Mucosa of descending colon (tissue), 3 donors: ENCODE results near the gene MDN1. TPM values are rescaled to one million over a fixed set of nuclear protein-coding genes. Genes with fewer than 3 reads are reported as not detected.
A peak's percentile ranks its signal among the peaks of the same experiment; 100 is the strongest.
"Not testable (repeated sequence)": the region's sequence is repeated elsewhere in the genome, so short reads cannot be mapped to it uniquely, and the experiment has no call there.

Source experiments
- ATAC-seq: fragments of 200-7000 bp; cut with Tn5 transposase; one replicate; pipeline ENCODE4 v1.9.1; 2020; ENCODE audit warnings: mild to moderate bottlenecking, moderate library complexity
- DNase-seq, 3 donors: peaks; one replicate each; pipeline ENCODE4 v3.0.0-alpha.2; 2020
- H3K36me3 ChIP-seq: fragments of 200-600 bp; one replicate; pipeline ENCODE4 v1.8.0; 2021; ENCODE audit warnings: low read depth, mild to moderate bottlenecking
- H3K4me1 ChIP-seq: fragments of 200-600 bp; one replicate; pipeline ENCODE4 v1.8.0; 2021; ENCODE audit warnings: low read depth, mild to moderate bottlenecking
- H3K4me3 ChIP-seq: fragments of 200-600 bp; one replicate; pipeline ENCODE4 v1.8.0; 2021; ENCODE audit warnings: mild to moderate bottlenecking
- H3K9me3 ChIP-seq: fragments of 200-600 bp; one replicate; pipeline ENCODE4 v1.8.0; 2021; ENCODE audit warnings: mild to moderate bottlenecking
- intact Hi-C, 2 donors: fragments of 100-400 bp; cut with DNase I in 1 of 2; cut with micrococcal nuclease in 1 of 2; formaldehyde crosslinking; loops; one replicate each; pipeline versions ENCODE4 v1.11.0 to v1.11.1; 2022; cut with DNase I, micrococcal nuclease
- total RNA-seq, 3 donors: library from RNA; stranded (reverse); fragmentation: NEBNext Ultra II Directional in 2 of 3; extraction: Animal tissue kit (Norgen Biotek cat#: 25700) in 2 of 3; gene quantifications; one replicate each; pipeline versions ENCODE4 v1.2.1 to v1.2.4, GENCODE V29; 2021 to 2023
- TF ChIP-seq, protein P1 (sequence below): fragments of 200-600 bp; IDR thresholded peaks from one replicate; pipeline ENCODE4 v1.8.0; 2022; ENCODE audit warnings: antibody characterized with exemption, mild to moderate bottlenecking
- donor health status: DM: no; HTN: no; CAD: no; lungs with moderate emphysema.
- donor health status: DM: no; HTN: no; CAD: no.
- donor health status: DM: no; HTN: yes; CAD: no.

MDN1 gene
- total RNA-seq, 3 donors from 2014 or later = 23.6 to 37.8 (median 32.5) TPM

DNA sequence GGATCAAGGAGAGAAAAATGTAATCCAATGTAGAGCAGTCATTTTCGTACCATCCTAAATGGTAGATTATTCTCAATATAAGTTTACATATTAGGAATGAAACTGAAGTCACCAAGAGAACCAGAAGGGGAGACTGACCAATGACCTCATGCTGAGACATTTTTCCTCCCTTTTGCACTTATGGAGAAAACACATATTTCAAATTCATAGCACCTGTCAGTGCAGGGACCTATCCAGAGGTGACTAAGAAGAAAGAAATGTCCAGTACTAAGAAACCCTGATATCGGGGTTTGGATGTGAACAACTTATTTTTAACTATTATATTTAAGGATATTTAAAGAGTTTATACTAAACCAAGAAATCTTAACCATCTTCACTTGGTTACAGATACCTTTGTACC lies 164.5 kb downstream of the MDN1 start:
- no peaks in the 10 kb centered on the region for H3K36me3 ChIP-seq
- DNase-seq (no peak), ATAC-seq (no peak)
- no peaks in the 10 kb centered on the region for H3K4me1 ChIP-seq
- no peak overlapping the region for H3K4me3 ChIP-seq
- intact Hi-C loops = no loop called here
- H3K9me3 ChIP-seq = no peaks in the 10 kb centered on the region
- TF ChIP-seq, protein P1, sequence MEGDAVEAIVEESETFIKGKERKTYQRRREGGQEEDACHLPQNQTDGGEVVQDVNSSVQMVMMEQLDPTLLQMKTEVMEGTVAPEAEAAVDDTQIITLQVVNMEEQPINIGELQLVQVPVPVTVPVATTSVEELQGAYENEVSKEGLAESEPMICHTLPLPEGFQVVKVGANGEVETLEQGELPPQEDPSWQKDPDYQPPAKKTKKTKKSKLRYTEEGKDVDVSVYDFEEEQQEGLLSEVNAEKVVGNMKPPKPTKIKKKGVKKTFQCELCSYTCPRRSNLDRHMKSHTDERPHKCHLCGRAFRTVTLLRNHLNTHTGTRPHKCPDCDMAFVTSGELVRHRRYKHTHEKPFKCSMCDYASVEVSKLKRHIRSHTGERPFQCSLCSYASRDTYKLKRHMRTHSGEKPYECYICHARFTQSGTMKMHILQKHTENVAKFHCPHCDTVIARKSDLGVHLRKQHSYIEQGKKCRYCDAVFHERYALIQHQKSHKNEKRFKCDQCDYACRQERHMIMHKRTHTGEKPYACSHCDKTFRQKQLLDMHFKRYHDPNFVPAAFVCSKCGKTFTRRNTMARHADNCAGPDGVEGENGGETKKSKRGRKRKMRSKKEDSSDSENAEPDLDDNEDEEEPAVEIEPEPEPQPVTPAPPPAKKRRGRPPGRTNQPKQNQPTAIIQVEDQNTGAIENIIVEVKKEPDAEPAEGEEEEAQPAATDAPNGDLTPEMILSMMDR = no peak

DNA sequence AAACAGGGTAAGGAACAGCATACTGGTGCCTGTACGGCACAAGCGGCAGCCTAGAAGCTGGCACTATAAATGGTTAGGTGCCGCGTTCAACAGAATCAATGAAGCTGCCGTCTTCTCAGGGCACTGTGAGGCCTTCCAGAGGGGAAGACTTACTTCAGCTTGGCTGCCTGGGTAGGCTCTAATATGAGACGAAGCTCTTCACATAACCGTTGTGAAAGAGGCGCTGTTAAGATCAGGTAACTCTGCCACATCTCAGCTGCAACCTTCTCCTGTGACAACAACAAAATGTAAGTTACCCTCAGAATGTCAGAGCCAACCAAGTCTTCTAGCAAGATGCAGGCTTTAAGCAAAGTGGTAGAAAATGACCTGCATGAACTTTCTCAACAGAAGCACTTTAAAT lies 169.0 kb downstream of the MDN1 start:
- no peaks in the 10 kb centered on the region for H3K4me1 ChIP-seq
- TF ChIP-seq, protein P1 = no peak
- DNase-seq (no peak), ATAC-seq (no peak)
- intact Hi-C loops = no loop called here
- no peaks in the 10 kb centered on the region for H3K9me3 ChIP-seq
- H3K4me3 ChIP-seq = no peak overlapping the region
- no peaks in the 10 kb centered on the region for H3K36me3 ChIP-seq

DNA sequence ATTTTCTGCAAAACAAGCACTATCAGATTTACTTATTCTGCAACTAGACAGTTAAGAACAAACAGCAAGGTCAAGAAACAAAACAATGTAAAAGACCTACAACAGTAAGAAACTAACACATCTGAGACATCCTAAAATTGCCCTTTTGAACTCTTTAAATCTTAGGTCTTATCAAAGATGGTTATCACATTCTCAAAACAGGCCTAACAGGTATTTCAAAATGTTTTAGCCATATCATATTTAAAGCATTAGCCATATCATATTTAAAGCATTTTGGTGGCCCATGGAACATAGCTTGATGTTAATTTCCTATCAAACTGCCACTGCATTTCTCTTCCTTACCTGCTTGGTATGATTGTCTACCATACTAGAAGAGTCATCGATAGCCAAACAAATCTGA lies 169.9 kb downstream of the MDN1 start:
- no peak overlapping the region for H3K4me3 ChIP-seq
- H3K4me1 ChIP-seq = no peaks in the 10 kb centered on the region
- H3K9me3 ChIP-seq = no peaks in the 10 kb centered on the region
- intact Hi-C loops = no loop called here
- TF ChIP-seq, protein P1 = no peak
- DNase-seq = no peak
- no peaks in the 10 kb centered on the region for H3K36me3 ChIP-seq
- ATAC-seq = no peak

DNA sequence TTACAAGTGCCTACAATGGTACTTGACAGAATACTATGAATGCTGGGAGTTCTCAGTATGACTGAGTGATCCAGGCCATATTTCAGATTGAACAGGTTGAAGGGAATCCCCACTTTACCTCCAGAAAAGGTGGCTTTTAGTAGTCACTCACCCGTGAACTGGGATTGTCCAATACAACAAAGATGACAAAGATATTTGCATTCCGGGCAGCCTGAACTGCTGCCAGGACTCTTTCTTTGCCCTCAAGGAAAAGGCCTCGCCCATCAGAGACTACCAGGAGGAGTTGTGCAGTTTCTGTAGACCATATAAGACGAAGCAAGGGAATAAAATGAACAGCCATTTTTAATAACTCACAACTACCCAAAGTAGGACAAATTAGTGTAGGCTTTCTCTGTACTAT lies 174.7 kb downstream of the MDN1 start:
- intact Hi-C loops = no loop called here
- TF ChIP-seq, protein P1 = no peak
- DNase-seq = peak in 1 of 3 donors; percentile 21
- H3K4me1 ChIP-seq = no peaks in the 10 kb centered on the region
- H3K9me3 ChIP-seq = no peaks in the 10 kb centered on the region
- no peak overlapping the region for H3K4me3 ChIP-seq
- no peaks in the 10 kb centered on the region for H3K36me3 ChIP-seq
- ATAC-seq = peak; percentile 43

- Histone ChIP-seq H3K36me3 (no peaks in the 10 kb centered on the region), H3K4me3 (no peak overlapping the region), H3K9me3 (no peaks in the 10 kb centered on the region), H3K4me1 (peaks cover 3% of the 10 kb centered on the region)
- intact Hi-C loops = no loop called here
- no peak for ATAC-seq
- TF ChIP-seq, protein P1 = no peak
- no peak for DNase-seq
These were observed 176.2 kb downstream of the MDN1 start for GRCh38 chr6:89643406-89643805.

DNA sequence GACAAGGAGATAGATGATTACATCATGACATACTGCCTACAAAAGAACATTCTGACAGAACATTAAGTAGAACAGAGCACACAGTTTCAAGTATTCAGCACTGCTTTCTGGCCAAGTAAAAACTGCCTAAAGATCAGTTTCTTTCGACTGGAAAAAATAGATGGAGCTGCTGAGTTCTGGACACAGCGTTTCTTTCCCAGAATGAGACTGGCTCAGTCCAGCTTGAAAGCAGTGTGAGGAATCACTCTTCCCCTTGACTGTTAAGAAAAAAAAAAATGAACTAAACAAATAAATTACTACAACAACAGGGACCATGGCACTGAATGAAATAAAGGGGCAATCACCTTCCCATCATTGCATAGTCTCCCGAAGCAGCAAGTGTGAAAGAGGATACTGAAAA lies 176.6 kb downstream of the MDN1 start:
- no peak for ATAC-seq
- H3K36me3 ChIP-seq = no peaks in the 10 kb centered on the region

DNA sequence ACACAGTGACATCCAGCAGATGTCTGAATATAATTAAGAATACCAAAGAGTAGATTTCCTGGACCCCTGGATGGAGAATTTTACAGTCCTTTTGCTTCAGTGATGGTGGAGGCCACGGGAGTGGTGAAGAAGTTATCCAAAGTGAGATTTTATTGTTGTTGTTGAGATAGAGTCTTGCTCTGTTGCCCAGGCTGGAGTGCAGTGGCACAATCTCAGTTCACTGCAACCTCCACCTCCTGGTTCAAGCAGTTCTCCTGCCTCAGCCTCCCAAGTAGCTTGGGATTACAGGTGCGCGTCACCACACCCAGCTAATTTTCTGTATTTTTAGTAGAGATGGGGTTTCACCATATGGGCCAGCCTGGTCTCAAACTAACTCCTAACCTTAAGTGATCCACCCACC lies 178.0 kb downstream of the MDN1 start:
- DNase-seq, intact Hi-C loops, H3K4me1 ChIP-seq, H3K36me3 ChIP-seq, H3K4me3 ChIP-seq, H3K9me3 ChIP-seq, ATAC-seq: not testable (repeated sequence)

More for the DNA sequence above, 176.6 kb downstream of the MDN1 start:
- intact Hi-C loops = no loop called here
- H3K4me1 ChIP-seq = peaks cover 3% of the 10 kb centered on the region
- no peaks in the 10 kb centered on the region for H3K9me3 ChIP-seq
- TF ChIP-seq, protein P1 = no peak
- no peak overlapping the region for H3K4me3 ChIP-seq
- no peak for DNase-seq
